MM.1S (cell line): ENCODE measurements around the gene CACNA1H.

Experiments
- CTCF ChIP-seq: fragments of 300-600 bp; sonication (generic); IDR thresholded peaks from 2 replicates; pipeline ENCODE4 v1.5.1; 2016; ENCODE audit warnings: antibody characterized with exemption, low read length, mixed read lengths
- EZH2 ChIP-seq: fragments of 300-600 bp; sonication (generic); optimal IDR thresholded peaks from 2 replicates; pipeline ENCODE3; 2017; ENCODE audit warnings: low read depth, mild to moderate bottlenecking, antibody characterized with exemption, low read length, mixed read lengths
- EZH2phosphoT487 ChIP-seq: fragments of 300-600 bp; sonication (generic); IDR thresholded peaks from 2 replicates; pipeline ENCODE4 v1.6.1; 2018; ENCODE audit warnings: antibody characterized with exemption, low read length

- TF ChIP-seq CTCF: no peak
- no peak for TF ChIP-seq EZH2
- TF ChIP-seq EZH2phosphoT487: no peak
Measured at GRCh38 chr16:1199347-1200013, 46.6 kb downstream of the CACNA1H start.
